PC-3 (cell line): Measurements from ENCODE around the gene RAX2. TPM values are rescaled to one million over a fixed set of nuclear protein-coding genes. Genes with fewer than 3 reads are reported as not detected.
"Not testable (repeated sequence)": the region's sequence is repeated elsewhere in the genome, so short reads cannot be mapped to it uniquely, and the experiment has no call there.

ENCODE experiments used
- ATAC-seq: fragments of 200-7000 bp; cut with Tn5 transposase; 2 replicates; pipeline ENCODE4 v1.9.1; 2020; ENCODE audit warnings: mild to moderate bottlenecking, moderate library complexity
- BruUV-seq: library from RNA; stranded (reverse); fragments of 400-500 nt; replicated peaks from 2 replicates; lab custom pipeline; 2021; lab: Mats Ljungman, UMichigan
- CTCF ChIA-PET: fragments of 300-600 bp; sonication (Branson Sonifier 250); formaldehyde crosslinking; loops from one replicate; lab custom pipeline; 2022; ENCODE audit warnings: antibody characterized with exemption; lab: Charles Lee
- POLR2A ChIA-PET: fragments of 300-600 bp; sonication (Branson Sonifier 250); formaldehyde crosslinking; loops from one replicate; lab custom pipeline; 2022; ENCODE audit warnings: antibody characterized with exemption; ENCODE audit not compliant: unreplicated experiment; lab: Charles Lee
- DNase-seq: peaks from one replicate; pipeline ENCODE4 v3.0.0-alpha.2; 2015
- H2AFZ ChIP-seq: fragments of 300-600 bp; sonication (generic); 2 replicates; pipeline ENCODE4 v1.6.0; 2016; ENCODE audit warnings: antibody characterized with exemption, low read length
- H3F3A ChIP-seq: fragments of 300-600 bp; sonication (generic); one replicate; pipeline ENCODE4 v1.6.0; 2017; ENCODE audit warnings: antibody characterized with exemption, low read length, control low read depth, mild to moderate bottlenecking; ENCODE audit not compliant: unreplicated experiment
- H3K27ac ChIP-seq: fragments of 300-600 bp; sonication (generic); 2 replicates; pipeline ENCODE4 v1.5.1; 2016; ENCODE audit warnings: mild to moderate bottlenecking, low read length
- H3K27me3 ChIP-seq: fragments of 300-600 bp; sonication (generic); 2 replicates; pipeline ENCODE4 v1.6.1; 2016; ENCODE audit warnings: low read length, mixed read lengths
- H3K36me3 ChIP-seq: fragments of 300-600 bp; sonication (generic); 2 replicates; pipeline ENCODE4 v1.6.1; 2016; ENCODE audit warnings: low read depth, mixed run types, low read length, mixed read lengths
- H3K4me1 ChIP-seq: fragments of 300-600 bp; sonication (generic); 2 replicates; pipeline ENCODE4 v1.5.1; 2016; ENCODE audit warnings: low read length; ENCODE audit not compliant: insufficient read depth
- H3K4me2 ChIP-seq: fragments of 300-600 bp; sonication (generic); 2 replicates; pipeline ENCODE4 v1.6.0; 2016; ENCODE audit warnings: low read length
- H3K4me3 ChIP-seq: fragments of 300-600 bp; sonication (generic); 2 replicates; pipeline ENCODE4 v1.5.1; 2016; ENCODE audit warnings: mild to moderate bottlenecking, low read length, mixed read lengths
- H3K79me2 ChIP-seq: fragments of 300-600 bp; sonication (generic); 2 replicates; pipeline ENCODE4 v1.6.1; 2017; ENCODE audit warnings: low read length, mixed read lengths
- H3K9ac ChIP-seq: fragments of 300-600 bp; sonication (generic); 2 replicates; pipeline ENCODE4 v1.6.0; 2016; ENCODE audit warnings: mild to moderate bottlenecking, low read length
- H3K9me2 ChIP-seq: fragments of 300-600 bp; sonication (generic); replicated peaks from 2 replicates; pipeline ENCODE4 v1.6.1; 2016; ENCODE audit warnings: mixed run types, low read length, mixed read lengths
- H3K9me3 ChIP-seq: fragments of 300-600 bp; sonication (generic); 2 replicates; pipeline ENCODE4 v1.6.1; 2016; ENCODE audit warnings: low read length, mixed read lengths
- H4K20me1 ChIP-seq: fragments of 300-600 bp; sonication (generic); 2 replicates; pipeline ENCODE4 v1.6.1; 2016; ENCODE audit warnings: low read length, mixed read lengths
- CTCF ChIP-seq: fragments of 300-600 bp; sonication (generic); conservative IDR thresholded peaks from 2 replicates; pipeline ENCODE4 v1.5.1; 2017; ENCODE audit warnings: antibody characterized with exemption, low read depth, mild to moderate bottlenecking, low read length
- EZH2 ChIP-seq: fragments of 300-600 bp; sonication (generic); IDR thresholded peaks from one replicate; pipeline ENCODE4 v1.6.1; 2017; ENCODE audit warnings: antibody characterized with exemption, mild to moderate bottlenecking, low read length; ENCODE audit not compliant: unreplicated experiment
- EZH2phosphoT487 ChIP-seq: fragments of 300-600 bp; sonication (generic); IDR thresholded peaks from 2 replicates; pipeline ENCODE4 v1.6.1; 2018; ENCODE audit warnings: mild to moderate bottlenecking, antibody characterized with exemption, low read length, borderline replicate concordance
- intact Hi-C: fragments of 100-400 bp; cut with micrococcal nuclease; formaldehyde crosslinking; loops from 2 replicates; pipeline ENCODE4 v1.9.0; 2023
- total RNA-seq: library from RNA; depleted of rRNA; stranded (reverse); fragments of >200 nt; gene quantifications from 2 replicates; pipeline ENCODE4 v1.2.3, GENCODE V29; 2014

RAX2 gene
- total RNA-seq, 1 experiment from 2014 or later, result not detected

GRCh38 chr19:3817761-3818160 lies 45.7 kb upstream of the RAX2 start:
- ChIA-PET CTCF (interaction anchor here (0.6 kb wide), 1 partner anchor 100 kb away, joined by 5 read pairs; no protein-coding TSS in a partner anchor), POLR2A (no interaction called here)
- DNase-seq, result no peak

GRCh38 chr19:3816566-3817218 lies 44.7 kb upstream of the RAX2 start:
- H3K27ac ChIP-seq, result no peak overlapping the region
- no peak overlapping the region for H3K9ac ChIP-seq
- peaks cover 7% of the 10 kb centered on the region; the same call in 1 of the 2 replicates for H3K4me1 ChIP-seq
- ChIA-PET POLR2A (no interaction called here), CTCF (no interaction called here)
- H2AFZ ChIP-seq, result no peak overlapping the region
- H3K9me3 ChIP-seq, result no peaks in the 10 kb centered on the region
- no peak overlapping the region for H3K4me3 ChIP-seq
- H3K9me2 ChIP-seq, result no peaks in the 10 kb centered on the region
- no peak for TF ChIP-seq EZH2
- no peak for TF ChIP-seq CTCF
- BruUV-seq, result no TSS peak
- intact Hi-C loops, result no loop called here
- no peak for ATAC-seq
- DNase-seq, result no peak
- no peaks in the 10 kb centered on the region for H4K20me1 ChIP-seq
- H3K36me3 ChIP-seq, result no peaks in the 10 kb centered on the region
- H3K4me2 ChIP-seq, result no peak overlapping the region
- H3K79me2 ChIP-seq, result no peaks in the 10 kb centered on the region
- H3F3A ChIP-seq, result no peaks in the 10 kb centered on the region
- H3K27me3 ChIP-seq, result no peaks in the 10 kb centered on the region

More at GRCh38 chr19:3817761-3818160, 45.7 kb upstream of the RAX2 start:
- no peaks in the 10 kb centered on the region for H3K79me2 ChIP-seq
- no TSS peak for BruUV-seq
- no peaks in the 10 kb centered on the region for H3K9me2 ChIP-seq
- H3K4me2 ChIP-seq, result no peak overlapping the region
- no peak overlapping the region for H3K9ac ChIP-seq
- H3K27ac ChIP-seq, result no peak overlapping the region
- ATAC-seq, result no peak
- no peaks in the 10 kb centered on the region for H4K20me1 ChIP-seq
- no peaks in the 10 kb centered on the region for H3K36me3 ChIP-seq
- H2AFZ ChIP-seq, result no peak overlapping the region
- no peaks in the 10 kb centered on the region for H3K27me3 ChIP-seq
- peaks cover 7% of the 10 kb centered on the region; the same call in 1 of the 2 replicates for H3K4me1 ChIP-seq
- H3K4me3 ChIP-seq, result no peak overlapping the region
- H3F3A ChIP-seq, result no peaks in the 10 kb centered on the region
- intact Hi-C loops, result no loop called here
- TF ChIP-seq EZH2phosphoT487 (no peak), CTCF (no peak), EZH2 (no peak)
- H3K9me3 ChIP-seq, result no peaks in the 10 kb centered on the region

- H3K79me2 ChIP-seq, H3K9me2 ChIP-seq, H3F3A ChIP-seq, H3K4me3 ChIP-seq, H3K4me1 ChIP-seq, H3K9me3 ChIP-seq, H2AFZ ChIP-seq, POLR2A ChIA-PET, CTCF ChIA-PET, H3K36me3 ChIP-seq, H3K27ac ChIP-seq, DNase-seq, BruUV-seq, intact Hi-C loops, H3K4me2 ChIP-seq, H3K9ac ChIP-seq, ATAC-seq, H3K27me3 ChIP-seq, H4K20me1 ChIP-seq: not testable (repeated sequence)
These were observed 44.1 kb upstream of the RAX2 start for GRCh38 chr19:3816148-3816547.
